ENCODE results near the gene CFAP69. TPM values are rescaled to one million over a fixed set of nuclear protein-coding genes. Genes with fewer than 3 reads are reported as not detected.

The CFAP69 gene
- total RNA-seq, 1 donor from 2014 or later, result 2.0 TPM

GRCh38 chr7:90212149-90212495, 32.9 kb upstream of the CFAP69 start:
- Mint-ChIP-seq H3K9me3 (ENCODE audit: unreplicated experiment) (no peaks in the 10 kb centered on the region), H3K4me1 (ENCODE audit: low read depth, unreplicated experiment) (peaks cover 5% of the 10 kb centered on the region)
- no peak overlapping the region for H3K27ac ChIP-seq (ENCODE audit: low read depth, low read length)

GRCh38 chr7:90213521-90213920, 31.5 kb upstream of the CFAP69 start:
- Mint-ChIP-seq H3K9me3 (ENCODE audit: unreplicated experiment) (no peaks in the 10 kb centered on the region), H3K4me1 (ENCODE audit: low read depth, unreplicated experiment) (peaks cover 5% of the 10 kb centered on the region), H3K27me3 (ENCODE audit: low read depth, unreplicated experiment) (peaks cover 4% of the 10 kb centered on the region), H3K27ac (ENCODE audit: unreplicated experiment) (no peak overlapping the region), H3K36me3 (ENCODE audit: low read depth, unreplicated experiment) (no peaks in the 10 kb centered on the region), H3K4me3 (ENCODE audit: unreplicated experiment) (no peak overlapping the region)
- H2AFZ ChIP-seq (ENCODE audit: low read depth, low read length), result no peak overlapping the region
- no peak overlapping the region for H3K9ac ChIP-seq (ENCODE audit: low read length)
- H4K20me1 ChIP-seq (ENCODE audit: insufficient read depth, low read length), result no peaks in the 10 kb centered on the region
- H3K4me1 ChIP-seq (ENCODE audit: insufficient read depth, low read length), result peaks cover 12% of the 10 kb centered on the region
- FAIRE-seq (no peak), DNase-seq (ENCODE audit: low read depth) (no peak)
- TF ChIP-seq CTCF (IDR thresholded peaks at IDR 0.05; ENCODE audit: insufficient read depth, low read depth, low read length), result no peak
- no peak for TF ChIP-seq EZH2 (IDR thresholded peaks at IDR 0.05; ENCODE audit: insufficient read depth, low read length)
- H3K4me3 ChIP-seq (ENCODE audit: insufficient read depth, low read depth, low read length), result no peak overlapping the region
- H3K4me2 ChIP-seq (ENCODE audit: low read length), result no peak overlapping the region
- H3K36me3 ChIP-seq (ENCODE audit: insufficient read depth, low read length), result no peaks in the 10 kb centered on the region
- no peak overlapping the region for H3K27ac ChIP-seq (ENCODE audit: low read depth, low read length)
- H3K27me3 ChIP-seq (ENCODE audit: insufficient read depth, low read length), result peaks cover 5% of the 10 kb centered on the region
- no peaks in the 10 kb centered on the region for H3K9me3 ChIP-seq (ENCODE audit: insufficient read depth, low read depth, low read length)
- no peaks in the 10 kb centered on the region for H3K79me2 ChIP-seq (ENCODE audit: insufficient read depth, low read length)

More at GRCh38 chr7:90212149-90212495, 32.9 kb upstream of the CFAP69 start:
- no peaks in the 10 kb centered on the region for H3K36me3 Mint-ChIP-seq (ENCODE audit: low read depth, unreplicated experiment)
- FAIRE-seq (no peak), DNase-seq (ENCODE audit: low read depth) (no peak)
- H2AFZ ChIP-seq (ENCODE audit: low read depth, low read length), result peak overlapping the region; percentile 89
- peaks cover 5% of the 10 kb centered on the region for H3K27me3 ChIP-seq (ENCODE audit: insufficient read depth, low read length)
- no peaks in the 10 kb centered on the region for H3K79me2 ChIP-seq (ENCODE audit: insufficient read depth, low read length)
- peaks cover 12% of the 10 kb centered on the region for H3K4me1 ChIP-seq (ENCODE audit: insufficient read depth, low read length)
- peak overlapping the region; percentile 61 for H3K4me3 ChIP-seq (ENCODE audit: insufficient read depth, low read depth, low read length)
- H3K27me3 Mint-ChIP-seq (ENCODE audit: low read depth, unreplicated experiment), result peaks cover 4% of the 10 kb centered on the region
- no peaks in the 10 kb centered on the region for H3K9me3 ChIP-seq (ENCODE audit: insufficient read depth, low read depth, low read length)
- no peak overlapping the region for H3K27ac Mint-ChIP-seq (ENCODE audit: unreplicated experiment)
- no peaks in the 10 kb centered on the region for H4K20me1 ChIP-seq (ENCODE audit: insufficient read depth, low read length)
- no peaks in the 10 kb centered on the region for H3K36me3 ChIP-seq (ENCODE audit: insufficient read depth, low read length)
- H3K4me2 ChIP-seq (ENCODE audit: low read length), result peak overlapping the region; percentile 93
- H3K9ac ChIP-seq (ENCODE audit: low read length), result peak overlapping the region; percentile 65
- peak overlapping the region; percentile 82 for H3K4me3 Mint-ChIP-seq (ENCODE audit: unreplicated experiment)
- TF ChIP-seq CTCF (IDR thresholded peaks at IDR 0.05; ENCODE audit: insufficient read depth, low read depth, low read length), result no peak

GRCh38 chr7:90216080-90216674, 28.8 kb upstream of the CFAP69 start:
- no peaks in the 10 kb centered on the region for H3K9me3 Mint-ChIP-seq (ENCODE audit: unreplicated experiment)
- Histone ChIP-seq H3K4me1 (ENCODE audit: insufficient read depth, low read length) (peaks cover 7% of the 10 kb centered on the region), H4K20me1 (ENCODE audit: insufficient read depth, low read length) (no peaks in the 10 kb centered on the region), H2AFZ (ENCODE audit: low read depth, low read length) (no peak overlapping the region), H3K9me3 (ENCODE audit: insufficient read depth, low read depth, low read length) (no peaks in the 10 kb centered on the region), H3K27me3 (ENCODE audit: insufficient read depth, low read length) (peaks cover 5% of the 10 kb centered on the region), H3K4me3 (ENCODE audit: insufficient read depth, low read depth, low read length) (no peak overlapping the region), H3K4me2 (ENCODE audit: low read length) (no peak overlapping the region), H3K36me3 (ENCODE audit: insufficient read depth, low read length) (no peaks in the 10 kb centered on the region), H3K9ac (ENCODE audit: low read length) (no peak overlapping the region), H3K79me2 (ENCODE audit: insufficient read depth, low read length) (no peaks in the 10 kb centered on the region), H3K27ac (ENCODE audit: low read depth, low read length) (no peak overlapping the region)
- H3K27me3 Mint-ChIP-seq (ENCODE audit: low read depth, unreplicated experiment), result no peaks in the 10 kb centered on the region
- H3K4me1 Mint-ChIP-seq (ENCODE audit: low read depth, unreplicated experiment), result no peaks in the 10 kb centered on the region
- no peak overlapping the region for H3K27ac Mint-ChIP-seq (ENCODE audit: unreplicated experiment)
- H3K36me3 Mint-ChIP-seq (ENCODE audit: low read depth, unreplicated experiment), result no peaks in the 10 kb centered on the region
- H3K4me3 Mint-ChIP-seq (ENCODE audit: unreplicated experiment), result no peak overlapping the region
- FAIRE-seq (no peak), DNase-seq (ENCODE audit: low read depth) (no peak)
- no peak for TF ChIP-seq EZH2 (IDR thresholded peaks at IDR 0.05; ENCODE audit: insufficient read depth, low read length)
- TF ChIP-seq CTCF (IDR thresholded peaks at IDR 0.05; ENCODE audit: insufficient read depth, low read depth, low read length), result no peak

All from astrocyte (in vitro differentiated cells and primary cell).